GM12891 (cell line): ENCODE measurements around the gene ADAM10.

Source experiments
- POLR2A ChIP-seq: IDR thresholded peaks from 2 replicates; pipeline ENCODE4 v1.6.1; 2011; ENCODE audit warnings: low read depth, low read length, control low read depth
- POLR2AphosphoS5 ChIP-seq: IDR thresholded peaks from 2 replicates; pipeline ENCODE4 v1.6.1; 2011; ENCODE audit warnings: low read depth, low read length, control low read depth
- SPI1 ChIP-seq: IDR thresholded peaks from 2 replicates; pipeline ENCODE4 v1.6.1; 2011; ENCODE audit warnings: low read depth, low read length, control low read depth
- TAF1 ChIP-seq: IDR thresholded peaks from 2 replicates; pipeline ENCODE4 v1.6.1; 2011; ENCODE audit warnings: low read depth, low read length, control low read depth

GRCh38 chr15:58764468-58764867 lies 15.0 kb upstream of the ADAM10 start:
- no peak for TF ChIP-seq TAF1
- TF ChIP-seq POLR2A: no peak
- no peak for TF ChIP-seq POLR2AphosphoS5
- TF ChIP-seq SPI1: no peak
